Tibial artery (tissue), 4 donors: ENCODE measurements around the gene PAK2.
"Not testable (repeated sequence)": the region's sequence is repeated elsewhere in the genome, so short reads cannot be mapped to it uniquely, and the experiment has no call there.

ENCODE experiments used
- DNase-seq, 2 donors: peaks; one replicate each; pipeline ENCODE4 v3.0.0-alpha.2; 2019
- H3K27ac ChIP-seq, 2 donors: fragments of 200-600 bp; sonication (generic) in 1 of 2; 1 replicate in 1 of 2; 2 replicates in 1 of 2; pipeline ENCODE4 v1.5.1; 2018 to 2019; ENCODE audit warnings: mild to moderate bottlenecking in 1 of 2
- H3K27me3 ChIP-seq, 2 donors: fragments of 200-600 bp; sonication (generic) in 1 of 2; one replicate each; pipeline versions ENCODE4 v1.5.1 to v1.6.0; 2016 to 2019
- H3K36me3 ChIP-seq, 3 donors: fragments of 200-600 bp; sonication (generic) in 2 of 3; one replicate each; pipeline ENCODE4 v1.5.1; 2016 to 2019; ENCODE audit warnings: mild to moderate bottlenecking in 2 of 3
- H3K4me1 ChIP-seq, 4 donors: fragments of 200-600 bp; sonication (generic) in 2 of 4; 1 replicate in 3 of 4; 2 replicates in 1 of 4; pipeline ENCODE4 v1.5.1; 2016 to 2019
- H3K4me3 ChIP-seq, 2 donors: fragments of 200-600 bp; sonication (generic) in 1 of 2; 1 replicate in 1 of 2; 2 replicates in 1 of 2; pipeline ENCODE4 v1.5.1; 2018 to 2019; ENCODE audit warnings: mild to moderate bottlenecking in 2 of 2
- H3K9me3 ChIP-seq, 3 donors: fragments of 200-600 bp; sonication (generic) in 1 of 3; one replicate each; pipeline ENCODE4 v1.5.1; 2016 to 2019
- intact Hi-C: fragments of 100-400 bp; cut with DNase I; formaldehyde crosslinking; loops from one replicate; pipeline ENCODE4 v1.15.0; 2023; ENCODE audit warnings: low total_unique reads
- TF ChIP-seq, protein P1 (sequence below), 2 experiments: fragments of 200-600 bp in 1 of 2; fragments of 450-650 bp in 1 of 2; IDR thresholded peaks; one replicate each; pipeline ENCODE4 v1.5.1; 2017 to 2019; ENCODE audit warnings: antibody characterized with exemption in 2 of 2, mild to moderate bottlenecking in 1 of 2, moderate library complexity in 1 of 2

PAK2 gene

GRCh38 chr3:196741249-196741889 is 1.7 kb downstream of the PAK2 start:
- DNase-seq: no peak
- no peaks in the 10 kb centered on the region for H3K27me3 ChIP-seq
- peak overlapping the region; percentile 77 to 97 for H3K4me3 ChIP-seq
- peaks cover 0 to 30% (median 10%) of the 10 kb centered on the region in 4 donors for H3K4me1 ChIP-seq
- intact Hi-C loops: loop anchor here (10.0 kb wide), 1 partner anchor 223 kb away; the partner anchor contains the start of gene PIGZ
- H3K27ac ChIP-seq: peak overlapping the region; percentile 91 to 99
- TF ChIP-seq, protein P1, sequence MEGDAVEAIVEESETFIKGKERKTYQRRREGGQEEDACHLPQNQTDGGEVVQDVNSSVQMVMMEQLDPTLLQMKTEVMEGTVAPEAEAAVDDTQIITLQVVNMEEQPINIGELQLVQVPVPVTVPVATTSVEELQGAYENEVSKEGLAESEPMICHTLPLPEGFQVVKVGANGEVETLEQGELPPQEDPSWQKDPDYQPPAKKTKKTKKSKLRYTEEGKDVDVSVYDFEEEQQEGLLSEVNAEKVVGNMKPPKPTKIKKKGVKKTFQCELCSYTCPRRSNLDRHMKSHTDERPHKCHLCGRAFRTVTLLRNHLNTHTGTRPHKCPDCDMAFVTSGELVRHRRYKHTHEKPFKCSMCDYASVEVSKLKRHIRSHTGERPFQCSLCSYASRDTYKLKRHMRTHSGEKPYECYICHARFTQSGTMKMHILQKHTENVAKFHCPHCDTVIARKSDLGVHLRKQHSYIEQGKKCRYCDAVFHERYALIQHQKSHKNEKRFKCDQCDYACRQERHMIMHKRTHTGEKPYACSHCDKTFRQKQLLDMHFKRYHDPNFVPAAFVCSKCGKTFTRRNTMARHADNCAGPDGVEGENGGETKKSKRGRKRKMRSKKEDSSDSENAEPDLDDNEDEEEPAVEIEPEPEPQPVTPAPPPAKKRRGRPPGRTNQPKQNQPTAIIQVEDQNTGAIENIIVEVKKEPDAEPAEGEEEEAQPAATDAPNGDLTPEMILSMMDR (IDR thresholded peaks at IDR 0.05): no peak
- no peaks in the 10 kb centered on the region for H3K9me3 ChIP-seq
- no peaks in the 10 kb centered on the region for H3K36me3 ChIP-seq

DNA sequence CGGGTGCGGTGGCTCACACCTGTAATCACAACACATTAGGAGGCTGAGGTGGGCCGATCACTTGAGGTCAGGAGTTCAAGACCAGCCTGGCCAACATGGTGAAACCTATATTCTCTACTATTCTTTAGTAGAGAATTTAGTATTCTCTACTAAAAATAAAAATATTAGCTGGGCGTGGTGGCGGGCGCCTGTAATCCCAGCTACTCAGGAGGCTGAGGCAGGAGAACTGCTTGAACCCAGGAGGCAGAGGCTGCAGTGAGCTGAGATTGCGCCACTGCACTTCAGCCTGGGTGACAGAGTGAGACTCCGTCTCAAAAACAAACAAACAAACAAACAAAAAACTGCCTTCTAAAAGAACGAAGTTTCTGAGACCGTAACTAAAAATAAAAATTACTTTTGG is 3.9 kb downstream of the PAK2 start:
- not testable (repeated sequence) for H3K27me3 ChIP-seq, H3K4me3 ChIP-seq, H3K36me3 ChIP-seq, H3K9me3 ChIP-seq, DNase-seq, H3K27ac ChIP-seq
- intact Hi-C loops: loop anchor here (10.0 kb wide), 1 partner anchor 221 kb away; the partner anchor contains the start of gene PIGZ
- peaks cover 0 to 30% (median 10%) of the 10 kb centered on the region in 4 donors for H3K4me1 ChIP-seq

GRCh38 chr3:196749125-196749524 is 9.5 kb downstream of the PAK2 start:
- TF ChIP-seq, protein P1 (IDR thresholded peaks at IDR 0.05): no peak
- no peak overlapping the region for H3K4me3 ChIP-seq
- peaks cover 0 to 9% (median 0%) of the 10 kb centered on the region in 3 donors for H3K36me3 ChIP-seq
- no peak for DNase-seq
- peaks cover 0 to 5% (median 2%) of the 10 kb centered on the region in 4 donors for H3K4me1 ChIP-seq
- no peak overlapping the region for H3K27ac ChIP-seq
- intact Hi-C loops: loop anchor here (10.0 kb wide), 1 partner anchor 216 kb away; the partner anchor contains the start of gene PIGZ
- H3K27me3 ChIP-seq: no peaks in the 10 kb centered on the region
- no peaks in the 10 kb centered on the region for H3K9me3 ChIP-seq

- Histone ChIP-seq H3K9me3 (no peaks in the 10 kb centered on the region), H3K27me3 (no peaks in the 10 kb centered on the region), H3K27ac (no peak overlapping the region), H3K4me3 (no peak overlapping the region), H3K4me1 (peaks cover 0 to 6% (median 2%) of the 10 kb centered on the region in 4 donors), H3K36me3 (peaks cover 0 to 9% (median 8%) of the 10 kb centered on the region in 3 donors)
- no peak for DNase-seq
- intact Hi-C loops: no loop called here
- TF ChIP-seq, protein P1 (IDR thresholded peaks at IDR 0.05): no peak
Observed at GRCh38 chr3:196753201-196753600, 13.5 kb downstream of the PAK2 start.

GRCh38 chr3:196754091-196754981 is 14.7 kb downstream of the PAK2 start:
- Histone ChIP-seq H3K4me3 (no peak overlapping the region), H3K27me3 (no peaks in the 10 kb centered on the region), H3K36me3 (peaks cover 0 to 9% (median 8%) of the 10 kb centered on the region in 3 donors), H3K9me3 (no peaks in the 10 kb centered on the region), H3K4me1 (peaks cover 0 to 6% (median 2%) of the 10 kb centered on the region in 4 donors), H3K27ac (no peak overlapping the region)
- no peak for DNase-seq
- TF ChIP-seq, protein P1 (IDR thresholded peaks at IDR 0.05): no peak
- intact Hi-C loops: no loop called here

- peaks cover 0 to 6% (median 0%) of the 10 kb centered on the region in 4 donors for H3K4me1 ChIP-seq
- TF ChIP-seq, protein P1 (IDR thresholded peaks at IDR 0.05): no peak
- H3K9me3 ChIP-seq: no peaks in the 10 kb centered on the region
- no peak for DNase-seq
- intact Hi-C loops: no loop called here
- H3K36me3 ChIP-seq: peaks cover 0 to 9% (median 8%) of the 10 kb centered on the region in 3 donors
- H3K4me3 ChIP-seq: no peak overlapping the region
- no peaks in the 10 kb centered on the region for H3K27me3 ChIP-seq
- H3K27ac ChIP-seq: no peak overlapping the region
Observed at GRCh38 chr3:196756732-196757131, 17.1 kb downstream of the PAK2 start.
